Measurements from ENCODE around the gene SETD9. TPM values are rescaled to one million over a fixed set of nuclear protein-coding genes. Genes with fewer than 3 reads are reported as not detected.

The SETD9 gene
- total RNA-seq, 4 donors from 2014 or later: 9.0 to 24.4 (median 17.6) TPM

Other genes with a start within 250 kb of the SETD9 start
- 10 to 100 TPM; 63.7 to 92.8 (median 68.9) TPM for gene MAP3K1, start 94.0 kb upstream of the SETD9 start, total RNA-seq
- 10 to 100 TPM; 15.7 to 32.5 (median 25.2) TPM for gene MIER3, start 42.5 kb downstream of the SETD9 start, total RNA-seq

Data from lower leg skin (tissue), 4 donors.